Tongue (tissue), 2 donors: ENCODE data around the gene NDUFB10. TPM values are rescaled to one million over a fixed set of nuclear protein-coding genes. Genes with fewer than 3 reads are reported as not detected.

Experiments
- DNase-seq: peaks from one replicate; pipeline ENCODE4 v3.0.0-alpha.2; 2015
- total RNA-seq: library from RNA; depleted of rRNA; stranded (reverse); fragments of >200 nt; gene quantifications from one replicate; pipeline ENCODE4 v1.2.3, GENCODE V29; 2014

Gene NDUFB10
- total RNA-seq, 1 donor from 2014 or later: 155 TPM

DNA sequence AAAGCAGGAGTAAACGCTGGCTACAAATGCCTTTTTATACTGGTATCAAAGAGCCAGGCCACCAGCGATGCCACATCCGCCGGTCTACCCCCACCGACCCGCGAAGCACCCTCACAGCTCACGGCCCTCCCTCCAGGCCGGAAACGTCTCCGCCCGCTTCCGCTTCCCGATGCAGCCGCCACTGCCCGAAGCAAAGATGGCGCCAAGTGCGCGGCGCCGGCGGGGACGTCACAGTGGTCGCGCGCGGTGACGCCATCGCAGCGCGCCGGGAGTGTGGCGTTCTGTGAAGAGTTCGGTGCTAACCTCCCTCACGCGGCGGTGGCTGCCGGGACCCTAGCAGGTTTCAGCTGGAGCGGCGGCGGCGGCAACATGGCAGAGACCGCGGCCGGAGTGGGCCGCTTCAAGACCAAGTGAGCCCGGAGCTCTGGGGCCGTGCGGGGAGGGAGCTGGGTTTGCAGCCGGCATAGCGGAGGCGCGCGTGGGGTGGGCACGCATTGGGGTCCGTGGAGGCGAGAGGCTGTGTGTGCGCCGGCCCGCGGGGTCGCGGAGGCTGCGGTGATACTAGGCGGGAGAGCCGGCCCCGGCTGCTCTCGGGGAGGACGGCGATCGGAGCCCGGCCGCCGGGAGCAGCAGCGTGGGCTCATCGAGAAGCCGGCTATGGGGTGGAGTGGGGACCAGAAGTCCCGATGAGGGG lies 12.6 kb downstream of the NDUFB10 start, which contains the start of gene TBL3:
Gene TBL3, plus strand, starts transcription at position 258 of the 694 bp plus-strand sequence. Its CDS starts 112 bp downstream, at position 370.
- DNase-seq: peak; percentile 97

DNA sequence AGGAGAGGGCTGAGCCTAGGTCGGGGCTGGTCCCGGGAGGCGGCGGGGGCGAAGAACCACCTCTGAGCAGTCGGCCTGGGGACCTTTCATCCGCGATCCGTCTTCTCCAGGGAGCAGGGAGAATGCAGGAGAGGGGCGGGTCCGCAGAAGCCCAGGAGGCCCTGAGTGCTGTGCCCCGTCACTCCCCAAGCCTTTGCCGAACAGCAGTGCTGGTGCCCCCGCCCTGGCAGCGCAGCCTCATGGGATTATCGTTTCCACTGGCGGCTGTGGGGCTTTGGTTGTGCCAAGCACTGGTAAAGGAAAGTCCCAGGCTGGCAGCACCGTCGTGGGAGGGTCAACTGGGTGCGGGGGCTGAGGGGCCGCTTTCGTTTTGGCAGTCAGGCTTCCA lies 13.1 kb downstream of the NDUFB10 start:
- no peak for DNase-seq

DNA sequence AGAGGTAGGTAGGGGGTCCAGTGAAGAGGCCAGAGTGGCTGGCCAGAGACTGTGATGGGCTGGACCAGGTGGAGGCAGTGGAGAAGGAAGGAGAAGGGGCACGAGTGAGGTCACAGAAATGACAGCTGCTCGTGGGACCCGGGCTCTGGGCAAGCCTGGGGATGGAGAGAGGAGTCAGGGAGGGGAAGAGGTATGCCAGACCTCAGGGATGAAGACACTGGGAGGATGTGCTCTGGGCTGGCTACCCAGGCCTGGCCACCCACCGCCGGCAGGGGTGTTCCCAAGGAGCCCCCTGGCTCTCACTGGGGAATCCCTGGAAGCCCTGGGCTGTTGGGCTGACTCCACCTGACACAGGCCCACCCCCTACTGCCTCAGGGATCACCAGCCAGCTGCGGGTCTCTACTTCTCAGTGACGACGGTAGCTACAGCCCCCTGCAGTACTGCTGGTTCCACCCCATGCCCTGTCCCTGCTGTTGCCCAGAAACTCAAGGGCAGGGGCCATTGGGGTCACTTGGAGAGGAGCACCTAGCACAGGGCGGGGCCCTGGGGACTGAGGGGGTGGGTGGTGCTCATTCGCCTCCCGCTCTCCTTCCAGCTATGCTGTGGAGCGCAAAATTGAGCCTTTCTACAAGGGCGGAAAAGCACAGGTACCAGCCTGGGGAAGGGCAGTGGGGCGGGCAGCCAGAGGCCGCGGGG lies 14.3 kb downstream of the NDUFB10 start:
- DNase-seq: no peak

DNA sequence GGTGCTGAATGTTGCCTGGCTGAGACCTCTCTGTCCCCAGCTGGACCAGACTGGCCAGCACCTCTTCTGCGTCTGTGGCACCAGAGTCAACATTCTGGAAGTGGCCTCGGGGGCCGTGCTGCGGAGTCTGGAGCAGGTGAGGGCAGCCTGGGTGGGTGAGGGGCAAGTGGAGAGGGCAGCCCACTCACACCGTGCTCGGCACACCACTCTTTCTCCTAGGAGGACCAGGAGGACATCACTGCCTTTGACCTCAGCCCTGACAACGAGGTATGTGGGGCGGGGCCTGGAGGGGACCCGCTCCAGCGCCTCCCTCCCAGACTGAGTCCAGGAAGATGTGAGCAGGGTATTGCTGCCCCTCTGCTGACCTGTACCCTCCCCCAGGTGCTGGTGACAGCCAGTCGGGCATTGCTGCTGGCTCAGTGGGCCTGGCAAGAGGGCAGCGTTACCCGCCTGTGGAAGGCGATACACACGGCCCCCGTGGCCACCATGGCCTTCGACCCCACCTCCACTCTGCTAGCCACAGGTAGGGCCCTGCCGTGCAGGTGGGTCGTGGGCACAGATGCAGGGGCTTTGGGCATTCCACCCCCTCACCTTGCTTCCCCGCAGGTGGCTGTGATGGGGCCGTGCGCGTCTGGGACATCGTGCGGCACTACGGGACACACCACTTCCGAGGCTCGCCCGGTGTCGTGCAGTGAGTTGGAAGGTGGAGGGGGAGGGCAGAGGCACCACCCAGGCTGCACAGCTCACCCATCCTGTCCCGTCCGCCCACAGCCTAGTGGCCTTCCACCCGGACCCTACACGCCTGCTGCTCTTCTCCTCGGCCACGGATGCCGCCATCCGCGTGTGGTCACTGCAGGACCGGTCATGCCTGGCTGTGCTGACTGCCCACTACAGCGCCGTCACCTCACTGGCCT lies 15.1 kb downstream of the NDUFB10 start:
- DNase-seq: no peak

DNA sequence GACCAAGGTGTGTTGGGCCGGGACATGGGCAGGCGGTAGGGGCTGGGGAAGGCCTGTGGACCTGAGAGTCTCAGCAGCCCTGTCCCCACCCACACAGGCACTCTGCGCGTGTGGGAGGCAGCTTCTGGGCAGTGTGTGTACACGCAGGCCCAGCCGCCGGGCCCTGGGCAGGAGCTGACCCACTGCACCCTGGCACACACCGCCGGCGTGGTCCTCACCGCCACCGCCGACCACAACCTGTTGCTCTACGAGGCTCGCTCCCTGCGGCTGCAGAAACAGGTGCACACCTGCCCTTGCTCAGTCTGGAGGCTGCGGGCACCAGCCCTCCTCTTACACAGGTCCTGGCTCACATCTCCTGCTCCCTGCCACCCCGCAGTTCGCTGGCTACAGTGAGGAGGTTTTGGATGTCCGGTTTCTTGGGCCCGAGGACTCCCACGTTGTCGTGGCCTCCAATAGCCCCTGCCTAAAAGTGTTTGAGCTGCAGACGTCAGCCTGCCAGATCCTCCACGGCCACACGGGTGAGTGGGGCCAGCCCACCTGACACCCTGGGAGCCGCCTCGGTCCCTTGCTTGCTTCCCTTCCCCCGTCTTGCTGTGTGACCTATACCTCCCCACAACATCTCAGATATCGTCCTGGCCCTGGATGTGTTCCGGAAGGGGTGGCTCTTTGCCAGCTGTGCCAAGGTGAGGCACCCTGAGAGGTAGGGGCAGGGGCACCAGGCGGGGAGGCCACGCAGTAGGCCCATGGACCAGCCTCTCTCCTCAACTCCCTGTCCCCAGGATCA lies 16.3 kb downstream of the NDUFB10 start:
- no peak for DNase-seq

DNA sequence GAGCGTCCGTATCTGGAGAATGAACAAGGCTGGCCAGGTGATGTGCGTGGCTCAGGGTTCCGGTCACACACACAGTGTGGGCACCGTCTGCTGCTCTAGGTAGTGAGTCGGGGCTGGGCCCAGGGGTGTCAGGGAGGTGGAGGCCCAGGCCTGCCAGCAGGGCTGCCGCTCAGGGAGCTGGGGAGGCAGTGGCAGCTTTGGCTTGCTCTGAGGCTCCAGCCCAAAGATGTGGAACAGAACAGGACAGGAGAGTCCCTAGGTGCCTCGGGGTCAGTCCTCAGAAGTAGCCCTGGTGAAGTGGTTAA lies 16.8 kb downstream of the NDUFB10 start:
- no peak for DNase-seq

DNA sequence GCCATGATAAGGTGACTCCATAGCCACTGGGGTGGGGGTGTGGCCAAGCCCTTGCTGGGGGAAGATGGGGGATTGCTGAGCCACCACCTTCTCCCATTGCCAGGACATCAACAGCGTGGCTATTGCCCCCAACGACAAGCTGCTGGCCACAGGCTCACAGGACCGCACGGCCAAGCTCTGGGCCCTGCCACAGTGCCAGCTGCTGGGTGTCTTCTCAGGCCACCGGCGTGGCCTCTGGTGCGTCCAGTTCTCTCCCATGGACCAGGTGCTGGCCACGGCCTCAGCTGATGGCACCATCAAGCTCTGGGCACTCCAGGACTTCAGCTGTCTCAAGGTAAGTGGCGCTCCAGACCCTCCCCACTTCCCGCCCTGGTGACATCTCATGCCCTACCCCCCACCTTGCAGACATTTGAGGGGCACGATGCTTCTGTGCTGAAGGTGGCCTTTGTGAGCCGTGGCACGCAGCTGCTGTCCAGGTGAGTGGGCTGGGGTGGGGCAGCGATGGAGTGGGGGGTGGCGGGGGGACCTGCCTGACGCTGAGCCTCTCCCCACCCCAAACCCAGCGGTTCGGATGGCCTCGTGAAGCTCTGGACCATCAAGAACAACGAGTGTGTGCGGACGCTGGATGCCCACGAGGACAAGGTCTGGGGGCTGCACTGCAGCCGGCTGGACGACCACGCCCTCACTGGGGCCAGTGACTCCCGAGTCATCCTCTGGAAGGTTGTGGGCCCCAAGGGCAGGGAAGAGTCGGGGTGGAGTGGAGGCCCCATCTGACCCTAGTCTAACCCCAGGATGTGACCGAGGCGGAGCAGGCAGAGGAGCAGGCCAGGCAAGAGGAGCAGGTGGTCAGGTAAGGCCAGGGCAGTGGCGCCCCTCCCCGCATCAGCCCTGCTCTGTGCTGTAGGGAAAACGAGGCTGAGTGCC lies 17.9 kb downstream of the NDUFB10 start:
- no peak for DNase-seq

DNA sequence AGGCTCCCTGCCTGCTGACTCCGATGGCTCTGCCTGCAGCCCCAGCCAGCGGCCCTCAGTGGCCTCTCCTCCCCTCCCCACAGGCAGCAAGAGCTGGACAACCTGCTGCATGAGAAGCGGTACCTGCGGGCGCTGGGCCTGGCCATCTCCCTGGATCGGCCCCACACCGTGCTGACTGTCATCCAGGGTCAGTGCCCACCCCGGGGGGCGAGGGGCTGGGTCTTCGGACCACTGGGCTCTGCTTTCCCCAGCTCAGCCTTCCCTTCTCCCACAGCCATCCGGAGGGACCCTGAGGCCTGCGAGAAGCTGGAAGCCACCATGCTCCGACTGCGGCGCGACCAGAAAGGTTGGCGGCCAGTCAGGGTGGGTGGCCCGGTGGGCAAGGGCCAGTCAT lies 18.5 kb downstream of the NDUFB10 start:
- DNase-seq: no peak

DNA sequence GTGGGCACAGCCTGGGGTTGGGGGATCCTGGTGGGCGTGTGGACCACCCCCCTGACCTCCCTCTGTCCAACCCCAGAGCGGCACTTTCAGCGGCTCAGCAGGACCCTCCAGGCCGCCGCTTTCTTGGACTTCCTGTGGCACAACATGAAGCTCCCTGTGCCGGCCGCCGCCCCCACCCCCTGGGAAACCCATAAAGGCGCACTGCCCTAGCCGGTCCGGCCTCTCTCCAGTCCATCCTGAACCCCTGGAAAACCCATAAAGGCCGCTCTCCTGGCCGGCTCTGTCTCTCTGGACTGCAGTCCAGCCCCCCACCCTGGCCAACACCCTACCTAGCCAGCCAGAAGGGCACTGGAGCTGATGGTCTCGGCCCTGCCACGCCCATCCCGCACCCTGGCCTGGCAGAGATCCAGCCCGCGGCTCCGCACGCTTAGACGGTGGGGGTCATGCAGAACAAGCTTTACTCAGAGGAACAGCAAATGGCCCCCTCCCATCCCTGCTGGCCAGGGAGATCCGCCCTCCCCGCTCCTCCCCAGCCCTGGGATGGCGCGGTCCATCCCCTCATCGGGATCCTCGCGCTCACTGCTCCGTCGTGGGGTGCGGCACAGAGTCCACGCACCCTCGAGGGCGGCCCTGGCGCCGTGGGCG lies 19.3 kb downstream of the NDUFB10 start:
- DNase-seq: no peak

DNA sequence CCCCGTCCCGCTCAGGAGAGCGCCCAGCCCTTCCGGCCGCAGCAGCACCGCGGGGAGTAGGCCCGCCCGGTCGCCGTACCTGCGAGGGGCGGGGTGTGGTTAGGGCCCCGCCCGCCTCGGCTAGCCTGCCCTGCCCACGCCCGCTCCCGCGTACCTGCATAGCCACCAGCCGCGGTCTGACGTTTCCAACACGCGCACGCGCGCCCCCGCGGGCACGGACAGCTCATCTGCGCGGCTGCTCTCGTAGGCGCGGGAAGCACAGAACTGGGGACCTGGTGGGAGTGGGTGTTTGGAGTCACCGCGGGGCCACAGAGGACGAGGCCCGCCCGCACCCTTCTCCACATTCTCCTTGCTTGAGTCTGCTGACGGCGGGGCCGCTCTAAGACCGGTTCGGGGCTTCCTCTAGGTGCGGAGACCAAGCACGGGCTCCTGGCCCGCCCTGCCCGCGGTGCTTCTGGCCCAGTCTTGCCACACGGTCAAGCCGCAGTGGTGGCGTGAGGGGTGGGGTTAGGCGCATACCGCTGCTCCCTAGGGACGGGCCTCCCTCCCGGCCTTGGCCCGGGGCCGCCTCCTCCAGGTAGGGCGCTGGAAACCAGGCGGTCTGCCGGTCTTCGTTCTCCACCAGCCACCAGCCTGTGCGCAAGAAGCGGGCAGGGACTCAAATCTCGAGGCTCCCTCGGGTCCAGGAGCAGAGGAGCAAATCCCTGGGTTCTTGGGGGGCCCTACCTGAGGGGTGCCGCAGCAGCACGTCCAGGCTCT lies 20.1 kb downstream of the NDUFB10 start:
- no peak for DNase-seq

DNA sequence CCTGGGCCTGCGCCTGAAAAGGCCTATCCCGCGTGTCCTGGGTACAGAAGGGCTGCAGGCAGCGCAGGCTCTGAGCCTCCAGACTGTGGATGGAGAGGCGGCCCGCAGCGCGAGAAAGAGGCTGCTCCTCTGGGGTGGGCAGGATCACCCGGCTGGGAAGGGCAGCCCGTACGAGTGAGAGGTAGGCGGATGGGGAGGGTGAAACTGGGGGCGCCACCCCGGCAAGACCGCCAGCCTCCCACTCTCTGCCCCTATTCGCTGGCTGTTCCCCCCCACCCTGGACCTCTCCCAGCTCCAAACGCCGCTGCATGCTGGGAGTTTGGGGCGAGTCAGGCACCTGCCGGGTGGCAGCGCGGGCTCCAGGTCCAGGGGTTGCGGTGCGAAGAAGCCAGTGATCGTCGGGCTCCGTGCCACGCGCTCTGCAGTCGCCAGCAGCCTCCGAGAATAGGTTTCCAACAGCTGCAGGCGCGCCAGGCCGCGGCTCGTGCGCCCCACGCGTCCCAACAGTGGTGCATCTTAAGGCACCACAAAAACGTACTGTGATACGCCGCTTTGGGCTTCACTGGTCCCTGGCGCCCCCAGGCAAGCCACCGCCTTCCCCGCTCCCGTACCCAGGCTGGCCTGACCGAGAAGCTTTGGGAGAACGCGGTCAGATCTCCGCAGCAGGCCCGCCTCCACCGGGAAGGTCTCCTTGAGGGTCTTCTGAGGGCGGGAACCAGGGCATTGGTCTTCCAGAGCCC lies 20.9 kb downstream of the NDUFB10 start:
- DNase-seq: peak; percentile 69

DNA sequence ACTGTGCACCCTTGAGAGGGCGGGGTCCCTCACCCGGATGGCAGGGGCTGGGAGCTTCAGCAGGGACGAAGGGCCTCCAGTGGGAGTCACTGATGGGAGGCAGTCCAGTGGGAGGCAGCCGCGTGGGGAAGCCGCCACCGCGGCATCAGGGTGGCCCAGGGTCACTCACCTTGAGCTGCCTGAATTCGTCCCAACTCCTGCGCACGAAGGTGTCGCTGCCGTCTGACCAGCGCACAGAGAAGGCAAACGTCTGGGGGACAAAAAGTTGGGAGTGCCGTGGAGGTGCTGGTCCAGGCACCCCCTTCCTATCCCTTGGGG lies 21.4 kb downstream of the NDUFB10 start:
- no peak for DNase-seq

DNA sequence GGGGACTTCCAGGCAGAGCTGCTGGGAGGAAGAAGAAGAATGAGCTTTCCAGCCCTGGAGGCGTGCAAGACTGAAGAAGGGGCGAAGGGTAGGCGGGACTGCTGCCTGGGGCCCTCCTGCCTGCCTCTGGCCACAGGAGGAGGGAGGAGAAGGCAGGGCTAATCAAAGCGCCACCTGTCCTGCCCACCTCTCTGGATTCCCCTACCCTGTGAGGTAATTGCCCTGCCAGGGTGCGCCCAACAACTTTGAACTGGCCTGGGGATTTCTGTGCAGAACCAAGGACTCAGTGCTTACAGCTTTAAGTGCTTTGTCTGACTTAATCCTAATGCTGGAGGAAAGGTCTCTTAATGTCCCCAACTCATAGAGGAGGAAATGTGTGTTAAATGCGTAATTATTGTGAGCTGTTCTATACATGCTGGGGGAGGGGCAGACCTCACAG lies 22.1 kb downstream of the NDUFB10 start, which contains the start of gene NOXO1:
Gene NOXO1, minus strand, starts transcription at position 72 of the 439 bp plus-strand sequence. CDS start 290 bp downstream, outside the sequence.
- DNase-seq: no peak

DNA sequence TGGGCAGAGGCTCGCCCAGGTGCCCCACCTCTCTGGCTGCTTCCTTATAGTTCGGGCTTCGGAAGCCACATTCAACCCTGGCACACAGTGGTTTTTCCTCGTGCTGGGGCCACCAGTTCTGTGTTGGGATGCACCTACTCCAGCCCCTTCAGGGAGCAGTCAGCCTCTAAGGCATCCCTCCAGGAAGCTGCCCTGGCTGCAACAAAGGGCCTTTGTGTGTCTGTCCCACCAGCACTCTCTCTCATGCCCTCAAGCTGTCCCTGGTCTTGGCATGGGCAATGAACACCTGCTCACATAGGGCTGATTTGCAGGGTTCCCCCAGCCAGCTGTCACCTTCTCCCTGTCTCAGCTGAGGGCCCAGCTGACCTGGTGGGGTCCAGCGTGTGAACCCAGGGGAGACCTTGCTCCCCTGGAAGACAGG lies 22.7 kb downstream of the NDUFB10 start:
- DNase-seq: peak; percentile 77

DNA sequence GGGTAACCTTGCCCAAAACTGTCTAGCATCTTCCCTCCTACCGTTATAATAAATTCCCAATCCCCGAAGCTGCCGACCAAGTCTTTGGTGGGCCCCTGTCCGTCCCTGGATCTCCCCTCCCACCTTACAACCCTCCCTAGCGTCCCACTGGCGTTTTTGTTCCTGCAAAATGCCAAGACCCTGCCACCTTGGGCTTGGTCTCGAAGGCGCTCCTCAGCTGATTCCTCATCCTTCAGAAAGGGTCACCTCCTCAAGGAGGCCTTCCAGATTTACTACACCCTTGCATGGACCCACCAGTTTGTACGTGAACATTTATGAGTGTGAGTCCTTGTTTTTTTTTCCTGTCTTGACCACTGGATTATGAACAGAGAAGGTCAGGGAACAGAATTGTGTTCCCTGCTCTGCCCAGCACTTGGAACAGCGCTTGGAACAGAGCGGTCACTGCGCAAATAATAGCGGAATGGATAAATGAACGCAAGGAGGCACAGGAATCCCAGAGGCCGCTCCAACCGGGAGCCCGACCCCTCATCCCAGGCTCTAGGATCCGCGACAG lies 23.7 kb downstream of the NDUFB10 start:
- no peak for DNase-seq

DNA sequence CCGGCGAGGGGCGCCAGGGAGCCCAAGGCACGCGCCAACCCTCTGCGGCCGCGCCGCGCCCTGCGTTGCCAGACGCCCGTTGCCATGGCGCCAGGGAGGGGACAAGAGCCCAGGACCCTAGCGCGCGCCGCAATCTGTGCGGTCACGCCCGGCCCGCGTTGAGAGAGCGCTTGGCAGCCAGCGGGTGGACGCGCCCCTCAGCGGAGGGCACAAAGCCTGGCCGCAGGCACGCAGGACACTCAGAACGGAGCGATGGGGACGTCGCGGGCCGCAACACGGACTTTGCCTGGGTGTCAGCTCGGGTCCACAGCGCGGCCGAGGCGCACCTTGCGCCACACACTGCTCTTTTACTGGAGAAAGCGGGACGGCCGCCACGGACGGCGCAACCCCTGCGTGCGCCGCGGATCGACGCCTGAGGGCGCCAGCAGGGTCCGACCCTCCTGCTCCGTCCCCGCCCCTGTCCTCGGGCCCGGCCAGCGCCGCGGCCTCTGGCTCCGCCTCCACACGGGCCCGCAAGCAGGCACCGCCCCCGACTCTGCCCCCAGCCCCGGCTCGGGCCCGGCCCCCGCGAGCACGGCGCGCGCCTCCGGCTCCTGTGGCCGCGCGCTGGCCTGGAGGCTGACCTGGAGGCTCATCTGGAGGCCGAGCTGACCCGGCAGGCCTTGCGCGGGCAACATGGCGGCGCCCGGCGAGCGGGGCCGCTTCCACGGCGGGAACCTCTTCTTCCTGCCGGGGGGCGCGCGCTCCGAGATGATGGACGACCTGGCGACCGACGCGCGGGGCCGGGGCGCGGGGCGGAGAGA lies 24.4 kb downstream of the NDUFB10 start, which contains the start of gene GFER:
Gene GFER, plus strand, starts transcription at position 650 of the 803 bp plus-strand sequence. Its CDS starts 26 bp downstream, at position 676.
- DNase-seq: peak; percentile 94
